Panc1 (cell line): Measurements from ENCODE around the gene KRT77. TPM values are rescaled to one million over a fixed set of nuclear protein-coding genes. Genes with fewer than 3 reads are reported as not detected.

Source experiments
- ATAC-seq: fragments of 200-7000 bp; cut with Tn5 transposase; 2 replicates; pipeline ENCODE4 v1.9.1; 2020; ENCODE audit warnings: mild to moderate bottlenecking, moderate library complexity
- BruUV-seq: library from RNA; stranded (reverse); fragments of 400-500 nt; replicated peaks from 2 replicates; lab custom pipeline; 2021; lab: Mats Ljungman, UMichigan
- CTCF ChIA-PET: fragments of 300-600 bp; sonication (Branson Sonifier 250); formaldehyde crosslinking; loops from one replicate; lab custom pipeline; 2022; ENCODE audit warnings: antibody characterized with exemption; lab: Charles Lee
- POLR2A ChIA-PET: fragments of 300-600 bp; sonication (Branson Sonifier 250); formaldehyde crosslinking; loops from one replicate; lab custom pipeline; 2022; ENCODE audit warnings: antibody characterized with exemption; lab: Charles Lee
- DNase-seq: peaks from one replicate; pipeline ENCODE4 v3.0.0-alpha.2; 2010; ENCODE audit warnings: low read depth, low spot score
- H3K27ac ChIP-seq: 2 replicates; pipeline ENCODE4 v1.5.1; 2011; ENCODE audit warnings: mild to moderate bottlenecking, low read length, inconsistent platforms
- H3K27me3 ChIP-seq: fragments of 200-500 bp; sonication (Bioruptor generic); 2 replicates; pipeline ENCODE4 v1.6.0; 2014; ENCODE audit warnings: low read length, inconsistent platforms; ENCODE audit not compliant: control insufficient read depth, insufficient read depth
- H3K36me3 ChIP-seq: fragments of 200-500 bp; sonication (Bioruptor generic); 2 replicates; pipeline ENCODE4 v1.5.1; 2014; ENCODE audit warnings: inconsistent platforms, mild to moderate bottlenecking, low read length, moderate library complexity; ENCODE audit not compliant: control insufficient read depth, insufficient read depth
- H3K4me1 ChIP-seq: 2 replicates; pipeline ENCODE4 v1.5.1; 2011; ENCODE audit warnings: inconsistent platforms, mild to moderate bottlenecking, low read length, moderate library complexity; ENCODE audit not compliant: control insufficient read depth, insufficient read depth
- H3K4me3 ChIP-seq, 2 experiments: 2 replicates each; pipeline ENCODE4 v1.5.1; 2011 to 2012; ENCODE audit warnings: low read depth in 2 of 2, low read length in 2 of 2, mild to moderate bottlenecking in 2 of 2, inconsistent platforms in 1 of 2, moderate library complexity in 1 of 2
- H3K9me3 ChIP-seq: fragments of 200-500 bp; sonication (Bioruptor generic); 2 replicates; pipeline ENCODE4 v1.5.1; 2014; ENCODE audit warnings: low read depth, mild to moderate bottlenecking, inconsistent platforms, low read length, moderate library complexity; ENCODE audit not compliant: control insufficient read depth, insufficient read depth
- CTCF ChIP-seq: fragments of 450-650 bp; IDR thresholded peaks from 2 replicates; pipeline ENCODE4 v1.5.1; 2017; ENCODE audit warnings: mild to moderate bottlenecking
- POLR2AphosphoS5 ChIP-seq: IDR thresholded peaks from 2 replicates; pipeline ENCODE4 v1.6.1; 2012; ENCODE audit warnings: mild to moderate bottlenecking, low read depth, low read length, moderate library complexity
- REST ChIP-seq, 2 experiments: IDR thresholded peaks; 2 replicates each; pipeline ENCODE4 v1.6.1; 2011 to 2012; ENCODE audit warnings: low read depth in 2 of 2, control low read depth in 1 of 2, low read length in 1 of 2, mild to moderate bottlenecking in 1 of 2, moderate library complexity in 1 of 2; ENCODE audit not compliant: insufficient read depth in 1 of 2
- SIN3A ChIP-seq: IDR thresholded peaks from 2 replicates; pipeline ENCODE4 v1.6.1; 2012; ENCODE audit warnings: low read depth, mild to moderate bottlenecking, low read length, moderate library complexity, borderline replicate concordance; ENCODE audit not compliant: insufficient read depth
- TCF7L2 ChIP-seq: IDR thresholded peaks from 2 replicates; pipeline ENCODE4 v1.6.1; 2011; ENCODE audit warnings: mild to moderate bottlenecking, low read depth, low read length, inconsistent platforms
- in situ Hi-C: cut with HindIII; loops from 2 replicates; pipeline ENCODE4 v1.10.0; 2016; ENCODE audit warnings: low sequenced_read_pairs, low pct_unique_long_range_greater_than_20kb
- intact Hi-C: fragments of 100-400 bp; cut with micrococcal nuclease; formaldehyde crosslinking; loops from one replicate; pipeline ENCODE4 v1.10.0; 2022; ENCODE audit not compliant: unreplicated experiment
- total RNA-seq: library from RNA; stranded (reverse); gene quantifications from one replicate; pipeline ENCODE4 v1.2.1, GENCODE V29; 2021; ENCODE audit not compliant: unreplicated experiment

Gene KRT77
- total RNA-seq, 1 experiment from 2014 or later, result not detected

- POLR2A ChIA-PET, result no interaction called here
- no TSS peak for BruUV-seq
- Histone ChIP-seq H3K4me3 (no peak overlapping the region), H3K9me3 (no peaks in the 10 kb centered on the region), H3K27ac (no peak overlapping the region), H3K36me3 (no peaks in the 10 kb centered on the region), H3K4me1 (no peaks in the 10 kb centered on the region), H3K27me3 (peaks cover 10% of the 10 kb centered on the region)
- no peak for ATAC-seq
- CTCF ChIA-PET, result no interaction called here
- in situ Hi-C loops, result no loop called here
- intact Hi-C loops, result no loop called here
- no peak for DNase-seq
- no peak for TF ChIP-seq REST (IDR thresholded peaks at IDR 0.05; ENCODE audit: insufficient read depth in 1 of 2, low read depth in 2 of 2, low read length in 1 of 2)
- TF ChIP-seq POLR2AphosphoS5, result no peak
- TF ChIP-seq SIN3A, result no peak
- TF ChIP-seq CTCF, result no peak
- TF ChIP-seq TCF7L2, result no peak
Measured at GRCh38 chr12:52701281-52701680, 2.0 kb downstream of the KRT77 start.

GRCh38 chr12:52699960-52700359 is 3.4 kb downstream of the KRT77 start:
- DNase-seq (no peak), ATAC-seq (no peak)
- ChIA-PET POLR2A (no interaction called here), CTCF (no interaction called here)
- BruUV-seq, result no TSS peak
- Histone ChIP-seq H3K27me3 (peaks cover 15% of the 10 kb centered on the region), H3K4me1 (no peaks in the 10 kb centered on the region), H3K36me3 (no peaks in the 10 kb centered on the region), H3K4me3 (no peak overlapping the region), H3K9me3 (no peaks in the 10 kb centered on the region), H3K27ac (no peak overlapping the region)
- in situ Hi-C loops (no loop called here), intact Hi-C loops (no loop called here)
- no peak for TF ChIP-seq SIN3A
- TF ChIP-seq POLR2AphosphoS5, result no peak
- no peak for TF ChIP-seq REST (IDR thresholded peaks at IDR 0.05; ENCODE audit: insufficient read depth in 1 of 2, low read depth in 2 of 2, low read length in 1 of 2)
- no peak for TF ChIP-seq CTCF
- TF ChIP-seq TCF7L2, result no peak
